VCaP (cell line): Measurements from ENCODE around the gene CDH2.

ENCODE experiments used
- H3K27ac ChIP-seq: fragments of 450-650 bp; 2 replicates; pipeline ENCODE4 v1.5.1; 2017
- TF ChIP-seq, protein P1 (sequence below): fragments of 450-650 bp; conservative IDR thresholded peaks from 2 replicates; pipeline ENCODE4 v1.5.1; 2017; ENCODE audit warnings: mild to moderate bottlenecking, moderate library complexity

CDH2 gene

DNA sequence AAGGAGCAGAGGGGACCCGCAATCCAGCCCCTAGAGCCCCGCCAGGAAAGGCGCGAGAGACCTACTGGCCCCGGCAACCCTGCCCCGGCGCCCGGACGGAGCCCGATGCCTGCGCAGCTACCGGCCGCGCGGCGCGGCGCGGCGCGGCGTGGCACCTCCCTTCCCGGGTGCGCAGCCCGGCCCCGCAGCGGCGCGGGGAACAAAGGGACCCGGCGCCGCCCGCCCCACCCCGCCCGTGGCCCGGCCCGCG, 307 bp downstream of the CDH2 start:
- TF ChIP-seq, protein P1, sequence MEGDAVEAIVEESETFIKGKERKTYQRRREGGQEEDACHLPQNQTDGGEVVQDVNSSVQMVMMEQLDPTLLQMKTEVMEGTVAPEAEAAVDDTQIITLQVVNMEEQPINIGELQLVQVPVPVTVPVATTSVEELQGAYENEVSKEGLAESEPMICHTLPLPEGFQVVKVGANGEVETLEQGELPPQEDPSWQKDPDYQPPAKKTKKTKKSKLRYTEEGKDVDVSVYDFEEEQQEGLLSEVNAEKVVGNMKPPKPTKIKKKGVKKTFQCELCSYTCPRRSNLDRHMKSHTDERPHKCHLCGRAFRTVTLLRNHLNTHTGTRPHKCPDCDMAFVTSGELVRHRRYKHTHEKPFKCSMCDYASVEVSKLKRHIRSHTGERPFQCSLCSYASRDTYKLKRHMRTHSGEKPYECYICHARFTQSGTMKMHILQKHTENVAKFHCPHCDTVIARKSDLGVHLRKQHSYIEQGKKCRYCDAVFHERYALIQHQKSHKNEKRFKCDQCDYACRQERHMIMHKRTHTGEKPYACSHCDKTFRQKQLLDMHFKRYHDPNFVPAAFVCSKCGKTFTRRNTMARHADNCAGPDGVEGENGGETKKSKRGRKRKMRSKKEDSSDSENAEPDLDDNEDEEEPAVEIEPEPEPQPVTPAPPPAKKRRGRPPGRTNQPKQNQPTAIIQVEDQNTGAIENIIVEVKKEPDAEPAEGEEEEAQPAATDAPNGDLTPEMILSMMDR, result no peak
- no peak overlapping the region for H3K27ac ChIP-seq

- H3K27ac ChIP-seq, result no peak overlapping the region
- TF ChIP-seq, protein P1, result no peak
Observed at GRCh38 chr18:28175930-28176697, 816 bp downstream of the CDH2 start.

GRCh38 chr18:28175150-28175929, 1.6 kb downstream of the CDH2 start:
- H3K27ac ChIP-seq, result no peak overlapping the region
- TF ChIP-seq, protein P1, result no peak

- no peak overlapping the region for H3K27ac ChIP-seq
- TF ChIP-seq, protein P1, result no peak
Observed at GRCh38 chr18:28174181-28174905, 2.6 kb downstream of the CDH2 start.

DNA sequence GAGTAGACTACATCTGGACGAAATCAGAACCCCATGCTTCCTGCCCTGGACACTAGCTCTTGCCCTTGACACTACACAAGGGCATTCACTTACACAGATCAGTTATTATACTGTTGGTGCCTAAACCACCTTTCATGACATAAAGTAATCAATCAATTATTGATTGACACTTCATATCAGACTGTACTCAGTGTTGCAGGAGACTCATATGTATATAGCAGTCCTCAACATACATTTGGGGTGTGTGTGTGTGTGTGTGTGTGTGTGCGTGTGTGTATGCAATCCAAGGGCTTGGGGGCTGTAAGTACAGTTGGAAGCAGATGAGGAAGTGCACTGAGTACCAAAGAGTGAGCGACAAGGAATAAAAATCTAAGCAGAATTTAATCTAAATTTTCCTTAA, 5.1 kb downstream of the CDH2 start:
- TF ChIP-seq, protein P1, result no peak
- H3K27ac ChIP-seq, result no peak overlapping the region

DNA sequence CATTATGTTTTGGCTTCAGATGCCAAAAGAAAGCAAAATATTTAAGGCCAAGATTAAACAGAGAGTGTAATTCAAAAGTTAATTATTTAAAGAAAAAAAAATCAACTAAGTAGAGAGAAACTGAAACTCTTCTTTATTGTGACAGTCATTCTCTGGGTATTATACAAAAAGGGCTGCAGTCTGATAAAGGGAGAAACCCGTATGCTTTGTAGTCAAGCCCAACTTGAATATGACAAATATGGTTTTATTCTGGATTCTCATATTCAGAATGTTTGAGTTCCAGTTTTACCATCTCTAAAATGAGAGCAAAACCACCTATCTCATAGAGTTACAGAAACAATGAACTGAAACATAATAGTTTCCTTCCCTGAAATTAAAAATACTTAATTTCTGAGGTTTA, 8.2 kb downstream of the CDH2 start:
- no peak overlapping the region for H3K27ac ChIP-seq
- TF ChIP-seq, protein P1, result no peak

DNA sequence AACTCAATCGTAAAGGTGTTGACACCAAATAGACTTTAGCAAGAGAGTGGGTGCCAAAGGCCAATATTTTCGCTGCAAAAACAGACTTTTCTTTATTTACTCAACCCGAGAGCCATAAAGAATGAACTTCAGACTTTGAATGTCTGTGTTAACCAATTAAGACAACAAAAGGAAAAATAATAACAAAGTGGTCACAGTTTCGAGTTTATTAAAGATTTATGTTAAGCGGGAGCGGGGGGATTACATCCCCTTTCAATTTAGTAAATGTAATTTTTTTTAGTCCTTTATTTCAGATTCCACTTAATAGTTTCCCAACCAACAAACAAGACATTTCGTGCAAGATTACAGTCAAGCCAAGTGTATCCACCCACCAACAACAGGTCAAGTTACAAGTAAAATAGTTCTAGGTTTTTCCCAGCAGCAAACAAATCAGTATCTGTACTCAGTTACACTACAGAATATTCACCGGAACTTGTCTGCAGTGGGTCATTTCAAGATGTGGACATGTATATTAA, 9.0 kb downstream of the CDH2 start:
- H3K27ac ChIP-seq, result no peak overlapping the region
- TF ChIP-seq, protein P1, result no peak
